Left colon (tissue), 2 donors: ENCODE data around the gene ARHGAP10. TPM values are rescaled to one million over a fixed set of nuclear protein-coding genes. Genes with fewer than 3 reads are reported as not detected.

Experiments
- ATAC-seq: fragments of 200-7000 bp; cut with Tn5 transposase; one replicate; pipeline ENCODE4 v1.9.1; 2020; ENCODE audit warnings: mild to moderate bottlenecking, moderate library complexity
- DNase-seq, 2 donors: peaks; one replicate each; pipeline ENCODE4 v3.0.0-alpha.2; 2020
- intact Hi-C, 2 donors: fragments of 100-400 bp; cut with DNase I in 1 of 2; cut with micrococcal nuclease in 1 of 2; formaldehyde crosslinking; loops; one replicate each; pipeline versions ENCODE4 v1.11.2 to v1.14.0; 2022; cut with DNase I, micrococcal nuclease
- total RNA-seq, 2 donors: library from RNA; stranded (reverse); fragmentation: NEBNext Ultra II Directional; extraction: Animal tissue kit (Norgen Biotek cat#: 25700); gene quantifications; one replicate each; pipeline ENCODE4 v1.2.1, GENCODE V29; 2021
- donor health status: DM: no; HTN: no; CAD: no.
- donor health status: DM: yes; HTN: yes; CAD: no.

Gene ARHGAP10
- total RNA-seq, 2 donors from 2014 or later, result 3.7 to 14.5 TPM

DNA sequence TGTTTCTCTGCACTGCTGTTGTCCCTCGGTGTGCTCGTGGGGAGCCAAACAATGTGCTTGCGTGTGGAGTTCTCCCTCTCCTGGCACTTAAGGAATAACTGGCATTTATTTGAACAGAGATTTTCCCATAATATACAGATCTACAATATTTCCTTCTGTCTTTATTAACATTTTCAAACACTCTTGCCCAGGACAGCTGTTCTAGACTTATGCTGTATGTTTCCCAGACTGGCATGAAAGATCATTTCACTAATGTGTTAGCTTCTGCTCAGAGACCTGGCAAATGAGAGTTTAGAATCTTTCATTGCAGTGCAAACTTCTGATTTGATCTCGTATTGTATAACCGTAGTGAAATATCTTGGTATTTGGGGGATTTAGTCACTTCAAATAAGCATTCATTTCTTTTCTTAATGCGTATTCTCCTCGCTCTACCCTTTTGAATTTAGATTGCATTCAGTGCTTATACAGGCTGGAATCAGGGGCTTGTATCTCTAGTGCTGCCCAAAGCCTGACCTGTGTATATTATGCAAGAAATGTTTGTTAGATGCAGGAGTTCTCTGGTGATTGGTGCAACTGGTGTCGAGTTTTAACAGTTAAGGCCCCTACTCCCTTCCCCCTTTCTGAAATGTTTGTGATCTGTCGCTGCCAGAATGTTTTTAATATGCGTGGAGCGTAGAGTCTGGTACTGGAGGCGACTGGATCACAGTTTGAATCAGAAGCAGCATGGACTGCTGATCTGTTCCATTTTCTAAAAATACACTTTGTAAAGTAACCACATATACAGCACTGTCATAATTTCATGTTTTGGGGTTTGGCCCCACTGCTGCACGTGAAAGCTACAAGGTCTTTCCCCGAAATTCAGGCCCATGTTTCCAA lies 326.3 kb downstream of the ARHGAP10 start:
- no peak for ATAC-seq
- intact Hi-C loops, result no loop called here
- DNase-seq, result no peak

DNA sequence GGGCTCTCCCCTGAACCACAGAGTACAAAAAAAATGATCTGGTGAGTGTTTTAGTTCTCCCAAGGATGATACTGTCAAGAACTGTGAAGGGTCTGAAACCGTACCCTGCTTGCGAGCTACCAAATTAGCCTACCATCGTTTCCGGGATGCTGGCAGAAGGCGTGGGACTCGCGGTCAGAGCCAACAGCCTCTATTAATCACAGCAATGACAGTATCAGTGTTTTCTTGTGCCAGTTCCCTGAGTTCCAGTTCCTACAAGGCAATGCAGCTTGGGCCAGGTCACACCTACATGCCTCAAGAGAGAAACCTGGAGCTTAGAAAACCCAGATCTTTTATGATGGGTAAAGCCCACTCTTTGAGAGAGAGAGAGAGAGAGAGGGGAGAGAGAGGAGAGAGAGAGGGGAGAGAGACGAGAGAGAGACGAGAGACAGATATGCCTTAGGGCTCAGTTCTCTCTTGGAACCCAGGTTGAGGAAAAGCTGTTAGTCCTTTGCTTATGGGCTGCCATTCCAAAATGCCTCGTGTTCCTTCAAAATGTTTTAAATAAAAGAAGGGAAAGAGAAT lies 327.8 kb downstream of the ARHGAP10 start:
- intact Hi-C loops, result no loop called here
- DNase-seq, result no peak
- ATAC-seq, result no peak

DNA sequence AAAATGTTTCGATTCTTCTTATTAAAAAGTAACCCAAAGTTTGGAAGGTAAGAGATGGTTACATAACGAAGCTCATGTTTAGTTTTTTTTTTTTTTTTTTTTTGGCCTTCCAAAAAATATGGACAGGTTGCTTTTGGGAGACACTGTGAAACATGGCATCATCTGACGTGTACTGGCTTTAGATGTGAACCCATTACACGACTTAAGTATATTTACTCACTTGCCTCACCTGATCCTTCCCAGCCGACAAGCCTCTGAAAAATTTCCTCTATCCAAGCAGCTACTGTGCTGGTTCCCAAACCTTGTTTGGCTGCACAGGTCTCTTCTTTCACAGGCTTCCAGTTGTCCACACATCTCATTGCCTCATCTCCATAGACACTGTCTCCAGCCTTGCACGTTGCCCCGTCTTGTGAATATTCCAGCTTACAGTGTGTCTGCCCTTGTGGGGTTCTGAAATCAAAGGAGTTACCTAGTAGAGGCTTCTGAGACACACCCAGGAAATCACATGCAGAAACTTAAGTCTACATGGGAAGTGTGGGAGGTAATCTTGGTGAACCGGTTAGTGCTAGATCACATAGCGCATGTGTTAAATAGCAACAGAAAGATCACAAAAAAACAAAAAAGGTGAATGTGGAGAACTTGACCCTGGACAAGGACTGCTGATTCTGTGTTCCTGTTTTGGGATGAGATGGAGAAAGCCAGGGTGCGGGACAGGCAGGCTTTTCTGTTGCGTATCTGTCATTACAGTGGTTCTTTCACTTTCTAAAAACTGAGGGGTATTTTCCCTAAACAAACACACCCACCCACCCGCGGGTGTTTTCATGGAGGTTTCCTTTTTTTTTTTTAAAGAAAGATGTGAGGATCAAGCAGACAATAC lies 328.6 kb downstream of the ARHGAP10 start:
- intact Hi-C loops, result no loop called here
- peak; percentile 79 for ATAC-seq
- DNase-seq, result no peak

DNA sequence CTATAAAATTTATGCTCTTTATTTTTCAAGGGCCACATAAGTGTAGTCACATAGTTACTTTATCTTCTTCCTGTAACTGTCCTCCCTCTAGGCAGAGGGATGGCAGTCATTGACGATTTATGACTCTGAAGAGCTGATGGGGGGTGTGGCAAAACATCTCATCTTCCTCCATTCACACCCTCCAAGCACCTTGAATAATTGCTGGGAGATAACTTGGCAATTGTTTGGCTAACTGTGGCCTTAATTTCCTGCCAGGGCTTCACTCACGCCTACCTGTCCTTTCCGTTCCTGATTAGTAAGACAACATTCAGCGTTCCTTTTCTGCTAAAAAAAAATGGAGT lies 329.2 kb downstream of the ARHGAP10 start:
- intact Hi-C loops, result no loop called here
- ATAC-seq (peak; percentile 65), DNase-seq (no peak)

DNA sequence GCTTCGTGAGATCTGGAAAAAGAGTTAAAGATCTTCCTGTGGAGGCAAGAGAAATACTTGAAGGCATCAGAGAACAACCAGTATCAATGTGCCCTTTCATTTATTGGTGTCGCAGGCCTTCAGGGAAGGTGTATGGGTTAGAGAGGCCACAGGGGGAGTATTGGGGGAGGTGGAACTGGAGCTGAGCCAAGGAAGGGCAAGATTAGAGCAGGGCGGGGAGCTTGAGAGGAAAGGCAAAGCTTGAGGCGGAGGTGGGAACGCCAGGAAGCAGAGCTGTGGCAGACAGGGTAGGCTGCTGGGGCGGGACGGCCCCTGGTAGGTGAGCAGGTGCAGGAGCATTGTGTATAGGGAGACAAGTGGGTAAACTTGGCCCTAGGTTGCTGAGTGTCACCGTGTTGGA lies 329.9 kb downstream of the ARHGAP10 start:
- DNase-seq (peak; percentile 34 to 43), ATAC-seq (peak; percentile 67)
- intact Hi-C loops, result no loop called here

DNA sequence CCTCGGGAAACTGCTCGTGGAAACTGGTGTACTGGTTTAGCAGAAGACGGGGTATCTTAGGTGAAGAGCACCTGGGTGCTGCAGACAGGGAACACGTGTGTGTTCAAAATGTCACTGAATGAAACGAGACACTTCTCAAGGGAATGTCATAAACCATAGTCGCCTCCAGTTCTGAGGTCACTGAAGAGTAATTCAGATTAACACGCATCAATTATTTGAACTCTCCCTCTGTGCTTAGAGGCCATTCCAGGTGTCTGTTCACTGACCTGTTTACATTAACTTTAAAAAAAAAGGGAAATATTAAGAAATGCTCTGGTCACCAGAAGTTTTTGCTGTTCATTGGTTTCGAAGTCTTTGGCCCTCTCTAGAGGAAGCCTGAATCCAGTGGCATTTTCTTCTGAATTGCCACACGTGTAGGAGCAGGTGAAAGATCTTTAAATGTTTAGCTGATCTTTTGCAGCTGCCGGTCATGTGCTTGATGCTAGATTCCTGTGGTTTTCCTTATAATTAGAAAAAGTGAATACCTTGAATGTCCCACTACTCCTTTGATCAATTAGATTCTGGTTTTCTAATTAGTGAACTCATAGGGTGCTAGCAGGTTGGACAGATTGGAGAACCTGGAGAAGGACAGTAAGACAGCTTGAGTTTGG lies 330.5 kb downstream of the ARHGAP10 start:
- DNase-seq, result no peak
- no peak for ATAC-seq
- intact Hi-C loops, result no loop called here

DNA sequence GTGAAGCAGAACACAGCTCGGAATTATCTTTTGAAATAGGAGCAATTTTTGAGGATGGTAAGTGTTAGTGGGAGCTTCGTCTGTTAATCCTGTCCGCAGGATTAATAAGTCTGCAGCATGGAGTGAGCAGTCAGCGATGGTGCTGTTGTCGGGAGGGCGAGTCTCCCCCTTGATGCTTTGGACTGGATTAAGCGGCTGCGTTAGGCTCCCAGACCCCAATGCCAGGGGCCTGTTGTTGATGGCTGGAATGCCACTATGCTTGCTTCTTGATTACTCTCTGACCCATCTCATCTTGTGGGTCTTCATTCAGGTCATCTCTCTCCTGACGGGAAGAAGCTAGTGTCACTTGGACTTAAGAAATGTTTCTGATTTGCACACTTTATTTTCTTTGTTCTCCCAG lies 332.6 kb downstream of the ARHGAP10 start:
- intact Hi-C loops, result no loop called here
- ATAC-seq (no peak), DNase-seq (no peak)

DNA sequence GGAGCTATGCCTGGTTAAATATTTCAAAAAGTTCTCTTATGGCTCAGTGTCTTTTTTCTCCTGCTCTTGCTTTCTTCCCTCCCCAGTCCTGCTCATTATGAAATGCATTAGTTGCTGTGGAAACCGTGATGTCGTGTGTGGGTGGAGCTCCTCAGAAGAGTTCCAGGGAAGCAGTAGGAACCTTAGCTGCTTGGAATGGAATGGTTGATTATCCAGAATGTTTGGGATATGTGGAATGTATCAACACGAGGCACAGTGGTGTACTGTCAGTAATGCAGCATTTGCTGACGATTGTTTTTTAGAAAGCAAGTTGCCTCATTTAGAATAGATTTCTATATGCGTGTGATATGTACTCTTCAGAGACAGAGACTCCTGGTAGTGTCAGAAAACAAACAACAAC lies 333.2 kb downstream of the ARHGAP10 start:
- ATAC-seq (no peak), DNase-seq (no peak)

DNA sequence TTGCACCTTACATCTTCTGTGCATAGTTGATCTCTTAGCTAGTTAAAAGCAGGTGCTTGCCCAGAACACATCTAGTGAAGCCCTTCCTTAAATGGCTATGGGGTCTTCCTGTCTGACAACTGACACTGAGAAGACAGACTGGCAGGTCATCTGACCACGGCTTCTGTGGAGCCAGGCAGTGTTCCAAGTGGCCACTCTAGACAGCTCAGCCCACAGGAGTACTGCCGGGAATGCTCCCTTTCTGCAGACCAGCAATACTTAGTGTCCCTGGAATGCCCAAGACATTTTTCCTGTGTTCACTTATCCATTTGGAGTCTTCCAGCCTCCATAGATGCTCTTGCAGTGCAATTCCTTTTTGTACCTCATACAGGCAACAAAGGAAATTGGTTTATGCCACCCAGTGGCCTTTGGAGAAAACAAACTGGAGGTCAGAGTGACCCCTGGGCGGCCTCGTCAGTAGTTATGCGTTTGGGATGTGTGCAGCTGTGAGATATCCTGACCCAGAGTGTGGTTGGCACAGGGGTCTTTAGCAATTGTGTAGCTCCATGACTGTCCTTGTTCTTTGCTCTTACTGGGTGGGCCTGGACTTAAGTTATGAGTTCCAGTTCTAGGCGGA lies 335.5 kb downstream of the ARHGAP10 start:
- intact Hi-C loops, result no loop called here
- ATAC-seq (no peak), DNase-seq (no peak)

More for the DNA sequence above, 333.2 kb downstream of the ARHGAP10 start:
- intact Hi-C loops, result no loop called here

DNA sequence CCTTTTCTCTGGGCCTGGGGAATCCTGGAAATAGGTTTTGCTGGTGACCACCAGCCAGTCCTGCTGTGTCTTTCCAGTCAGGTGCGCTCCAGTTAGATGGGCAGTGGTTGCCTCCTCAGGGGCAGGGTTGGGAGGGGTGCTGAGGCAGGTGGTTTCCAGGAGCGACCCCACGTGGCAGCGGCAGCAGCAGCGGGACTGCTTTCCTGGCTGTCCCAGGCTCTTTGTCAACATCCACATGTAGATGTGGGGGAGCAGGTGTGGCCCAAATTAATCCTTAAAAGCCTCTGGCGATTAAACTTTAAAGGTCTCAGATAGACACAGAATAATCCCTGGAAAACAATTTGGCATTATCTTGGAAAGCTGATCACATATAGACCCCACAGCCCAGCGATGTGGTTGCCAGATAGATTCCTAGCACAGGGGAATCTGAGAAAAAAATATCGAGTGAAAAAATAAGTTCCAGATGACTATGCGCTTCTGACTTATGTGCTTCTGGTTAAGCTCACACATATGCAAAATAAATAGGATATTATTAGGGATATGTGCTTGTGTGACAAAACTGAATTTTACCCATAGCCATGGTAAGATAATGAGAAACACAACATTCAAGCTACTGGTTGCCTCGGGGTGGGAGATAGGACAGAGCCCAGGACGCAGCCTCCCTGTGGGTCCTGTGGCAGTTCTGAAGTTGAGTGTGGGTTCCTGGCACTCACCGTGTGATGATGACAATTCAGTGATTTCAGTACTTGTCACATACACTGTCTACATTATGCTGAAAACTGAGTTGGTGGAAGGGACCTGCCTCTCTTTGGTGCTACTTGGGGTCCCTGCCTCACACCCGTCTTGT lies 336.4 kb downstream of the ARHGAP10 start:
- ATAC-seq (no peak), DNase-seq (no peak)
- intact Hi-C loops, result no loop called here

DNA sequence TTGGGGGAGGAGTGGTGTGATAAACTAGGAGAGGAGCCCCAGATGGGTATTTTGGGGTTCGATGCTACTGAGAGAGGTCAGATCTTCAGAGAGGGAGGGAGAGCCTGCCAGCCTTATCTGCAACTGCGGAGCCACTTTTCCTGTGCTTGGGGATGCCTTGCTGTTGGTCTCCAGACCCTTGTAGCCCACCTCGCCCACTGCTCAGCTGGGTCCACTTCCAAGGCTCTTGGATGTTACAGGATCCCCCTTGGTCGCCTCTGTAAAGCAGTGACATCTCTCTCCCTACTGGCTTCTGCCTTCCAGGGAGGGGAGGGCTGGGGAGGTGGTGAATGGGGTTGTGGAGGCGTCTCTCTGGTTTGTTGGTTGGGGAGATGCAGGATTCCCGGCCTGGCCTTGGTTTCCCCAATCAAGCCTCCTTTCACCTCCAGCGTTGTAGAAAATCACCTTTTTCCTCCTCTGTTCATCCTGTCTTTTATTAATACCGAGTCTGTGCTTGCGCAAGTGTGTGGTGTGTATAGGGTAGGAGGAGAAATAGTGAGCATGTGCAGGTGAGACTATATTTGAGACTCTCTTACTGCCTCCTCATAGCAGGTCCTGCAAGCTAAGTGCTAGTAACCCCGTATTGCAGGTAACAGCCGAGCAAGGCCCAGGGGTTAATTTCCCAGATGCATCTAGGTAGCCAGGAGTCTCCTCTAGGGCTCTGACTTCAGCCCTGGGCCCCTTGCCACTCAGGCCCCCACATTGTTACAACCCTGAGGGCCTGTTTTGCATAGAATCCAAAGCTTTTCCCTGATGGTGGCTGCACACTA lies 337.4 kb downstream of the ARHGAP10 start:
- intact Hi-C loops, result no loop called here
- DNase-seq (no peak), ATAC-seq (no peak)

DNA sequence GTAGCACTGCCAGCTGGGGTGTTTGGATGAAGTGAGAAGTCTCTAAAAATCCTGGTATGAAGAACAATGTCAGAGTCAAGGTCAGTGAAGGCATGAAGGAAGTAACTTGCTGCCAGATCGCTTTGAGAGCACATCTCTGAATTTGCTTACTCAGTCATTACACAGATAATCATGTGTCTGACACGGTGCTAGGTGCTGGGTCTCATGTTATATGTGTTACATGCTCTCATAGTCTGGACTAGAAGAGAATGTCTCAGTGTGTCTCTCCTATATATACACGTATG lies 337.9 kb downstream of the ARHGAP10 start:
- no peak for ATAC-seq
- no peak for DNase-seq
- intact Hi-C loops, result no loop called here

DNA sequence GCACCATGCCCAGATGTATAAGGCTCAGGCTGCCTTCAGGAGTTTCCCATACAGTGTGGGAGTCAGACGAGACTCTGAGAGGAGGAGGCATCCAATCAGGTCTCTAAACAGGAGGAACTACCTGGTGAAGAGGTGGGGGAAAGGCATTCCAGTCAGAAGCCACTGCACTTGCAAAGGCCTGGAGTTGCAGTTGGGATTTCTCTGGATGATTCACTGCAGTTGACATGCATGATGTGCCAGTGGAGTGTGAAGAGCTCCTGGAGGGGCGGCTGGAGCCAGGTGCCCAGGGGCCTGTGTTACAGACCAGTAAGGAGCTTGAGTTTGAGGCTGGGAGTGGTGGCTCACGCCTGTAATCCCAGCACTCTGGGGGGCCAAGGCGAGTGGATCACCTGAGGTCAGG lies 339.1 kb downstream of the ARHGAP10 start:
- DNase-seq (no peak), ATAC-seq (no peak)
- intact Hi-C loops, result no loop called here

DNA sequence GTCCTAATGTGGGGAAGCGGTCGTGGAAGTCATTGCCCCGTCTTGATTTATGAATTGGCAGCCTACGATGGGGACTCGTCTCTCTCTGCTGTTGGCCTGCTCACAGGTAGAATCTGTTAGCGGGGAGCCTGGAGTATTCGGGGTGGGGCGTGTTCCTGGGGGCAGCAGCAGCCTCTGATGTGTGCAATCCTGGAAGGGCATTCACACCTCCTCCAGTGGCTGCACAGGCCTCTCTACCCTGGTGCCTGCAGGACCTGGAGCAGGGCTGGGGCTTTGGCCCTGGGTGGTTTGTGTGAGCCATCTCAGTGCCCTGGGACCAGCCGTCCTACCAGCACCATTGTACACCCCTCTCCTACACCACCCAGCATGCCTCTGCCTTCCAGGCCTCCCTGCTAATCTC lies 340.9 kb downstream of the ARHGAP10 start:
- intact Hi-C loops, result no loop called here
- DNase-seq (no peak), ATAC-seq (no peak)

DNA sequence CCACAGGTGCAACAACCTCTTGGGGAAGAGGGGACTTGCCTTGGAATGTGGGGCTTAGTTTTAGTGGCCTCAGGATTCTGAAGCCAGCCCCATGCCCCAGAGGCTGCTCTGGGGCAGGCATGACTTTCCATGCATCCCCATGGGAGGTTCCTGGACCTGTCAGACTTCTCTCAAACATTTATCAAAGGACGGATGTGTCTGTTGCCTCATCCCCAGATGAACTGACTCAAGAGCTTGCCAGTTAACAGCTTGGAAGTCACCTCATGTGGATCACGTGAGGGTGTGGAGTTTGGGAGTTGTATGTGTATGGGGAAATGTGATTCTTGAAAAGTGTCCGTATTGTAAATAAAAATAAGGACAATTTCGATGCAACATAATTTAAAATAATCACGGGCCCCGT lies 341.5 kb downstream of the ARHGAP10 start:
- intact Hi-C loops, result no loop called here
- DNase-seq (no peak), ATAC-seq (no peak)

DNA sequence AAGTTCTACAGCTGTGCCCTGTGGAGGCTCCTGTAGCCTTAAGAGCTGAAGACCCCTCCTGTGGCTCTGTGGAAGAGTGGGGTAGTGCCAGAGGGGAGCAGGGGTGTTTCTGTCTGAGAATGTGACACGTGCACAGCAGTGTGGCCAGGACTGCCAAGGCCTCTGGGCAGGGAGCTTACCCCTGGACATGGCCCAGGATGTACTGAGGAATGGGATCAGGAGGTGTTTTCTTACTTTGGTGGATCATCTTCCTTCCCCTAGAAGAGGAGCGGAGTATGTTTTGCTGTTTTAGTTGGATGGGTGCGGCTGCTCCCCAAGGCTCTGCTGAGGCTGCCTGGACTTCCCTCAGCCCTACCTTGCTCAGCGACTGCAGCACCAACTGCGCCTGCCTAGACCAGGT lies 342.6 kb downstream of the ARHGAP10 start:
- ATAC-seq, result peak; percentile 21
- intact Hi-C loops, result no loop called here
- no peak for DNase-seq

DNA sequence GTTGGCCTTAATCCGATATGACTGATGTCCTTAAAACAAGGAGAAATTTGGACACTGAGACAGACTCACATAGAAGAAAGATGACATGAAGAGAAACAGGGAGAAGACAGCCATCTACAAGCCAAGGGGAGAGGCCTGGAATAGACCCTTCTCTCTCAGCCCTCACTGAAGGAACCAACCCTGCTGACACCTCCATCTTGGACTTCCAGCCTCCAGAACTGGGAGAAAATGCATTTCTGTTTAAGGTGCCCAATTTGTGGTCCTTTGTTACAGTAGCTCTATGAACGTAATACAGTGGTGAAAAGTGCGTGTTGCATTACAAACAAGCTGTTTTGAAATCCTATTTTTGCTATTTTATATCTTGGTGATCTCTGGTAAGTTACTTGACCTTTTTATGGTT lies 343.6 kb downstream of the ARHGAP10 start:
- no peak for ATAC-seq

DNA sequence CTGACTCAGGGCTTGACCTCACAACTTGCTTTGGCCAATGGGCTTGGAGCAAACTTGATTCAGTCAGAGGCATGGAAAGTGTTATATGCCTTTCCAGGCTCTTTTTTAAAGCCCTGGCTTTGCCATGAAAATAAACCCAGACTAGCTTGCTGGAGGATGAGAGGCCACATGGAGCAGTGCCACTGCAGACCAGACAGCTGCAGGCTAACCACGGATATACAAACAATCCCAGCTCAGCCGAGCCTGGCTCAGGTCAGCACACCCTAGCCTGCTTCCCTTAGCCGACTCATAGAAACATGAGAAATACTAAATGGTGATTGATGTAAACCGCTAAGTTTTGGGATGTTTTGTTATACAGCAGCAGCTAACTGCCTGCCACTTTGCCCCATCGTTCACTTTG lies 345.1 kb downstream of the ARHGAP10 start:
- intact Hi-C loops, result no loop called here
- no peak for ATAC-seq
- no peak for DNase-seq

More for the DNA sequence above, 343.6 kb downstream of the ARHGAP10 start:
- no peak for DNase-seq
- intact Hi-C loops, result no loop called here
